Measurements from ENCODE around the gene MSANTD3. TPM values are rescaled to one million over a fixed set of nuclear protein-coding genes. Genes with fewer than 3 reads are reported as not detected.

Gene MSANTD3
- total RNA-seq, 1 donor from 2014 or later = 74.4 TPM

DNA sequence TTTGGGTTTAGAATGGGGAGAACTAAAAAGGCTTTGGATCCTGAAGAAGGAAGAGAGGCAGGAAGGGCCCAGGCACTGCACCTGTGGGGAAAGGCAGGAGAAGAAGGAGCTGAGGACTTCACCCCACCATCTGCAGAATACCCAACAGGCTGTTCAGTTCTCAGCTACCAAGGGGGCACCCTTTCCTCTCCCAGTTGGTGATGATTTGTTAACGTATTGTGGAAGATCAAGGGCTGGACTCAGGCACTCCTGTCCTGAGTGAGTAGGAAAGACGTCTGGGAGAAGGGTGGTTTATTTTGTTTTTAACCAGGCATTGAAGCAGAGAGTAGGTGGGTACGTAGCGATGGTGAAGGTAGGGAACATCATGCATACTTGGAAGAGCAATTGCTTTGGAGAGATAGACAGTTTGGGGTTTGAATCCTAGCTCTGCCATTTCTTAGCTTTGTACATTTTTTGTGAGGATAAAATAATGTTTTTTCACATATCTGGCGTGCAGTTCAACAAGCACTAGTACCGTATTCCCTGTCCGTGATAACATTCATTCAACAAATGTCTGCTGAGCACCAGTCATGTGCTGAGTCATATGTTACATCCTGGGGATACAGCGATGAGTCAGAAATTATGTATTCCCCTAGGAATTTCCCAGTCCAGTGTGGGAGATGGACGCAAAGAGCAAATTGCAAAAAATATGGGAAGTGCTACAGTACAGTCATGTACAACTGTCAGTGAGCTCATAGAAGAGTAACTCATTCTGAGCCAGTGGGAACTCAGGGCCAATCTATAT is 2.1 kb downstream of the MSANTD3 start:
- TF ChIP-seq, protein P1, sequence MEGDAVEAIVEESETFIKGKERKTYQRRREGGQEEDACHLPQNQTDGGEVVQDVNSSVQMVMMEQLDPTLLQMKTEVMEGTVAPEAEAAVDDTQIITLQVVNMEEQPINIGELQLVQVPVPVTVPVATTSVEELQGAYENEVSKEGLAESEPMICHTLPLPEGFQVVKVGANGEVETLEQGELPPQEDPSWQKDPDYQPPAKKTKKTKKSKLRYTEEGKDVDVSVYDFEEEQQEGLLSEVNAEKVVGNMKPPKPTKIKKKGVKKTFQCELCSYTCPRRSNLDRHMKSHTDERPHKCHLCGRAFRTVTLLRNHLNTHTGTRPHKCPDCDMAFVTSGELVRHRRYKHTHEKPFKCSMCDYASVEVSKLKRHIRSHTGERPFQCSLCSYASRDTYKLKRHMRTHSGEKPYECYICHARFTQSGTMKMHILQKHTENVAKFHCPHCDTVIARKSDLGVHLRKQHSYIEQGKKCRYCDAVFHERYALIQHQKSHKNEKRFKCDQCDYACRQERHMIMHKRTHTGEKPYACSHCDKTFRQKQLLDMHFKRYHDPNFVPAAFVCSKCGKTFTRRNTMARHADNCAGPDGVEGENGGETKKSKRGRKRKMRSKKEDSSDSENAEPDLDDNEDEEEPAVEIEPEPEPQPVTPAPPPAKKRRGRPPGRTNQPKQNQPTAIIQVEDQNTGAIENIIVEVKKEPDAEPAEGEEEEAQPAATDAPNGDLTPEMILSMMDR (conservative IDR thresholded peaks at IDR 0.05; ENCODE audit: low read depth, low read length) = peak; percentile 10
- DNase-seq (ENCODE audit: low read depth) = peak; percentile 98
- H3K4me3 ChIP-seq (ENCODE audit: low read depth, low read length) = peak overlapping the region; percentile 84

DNA sequence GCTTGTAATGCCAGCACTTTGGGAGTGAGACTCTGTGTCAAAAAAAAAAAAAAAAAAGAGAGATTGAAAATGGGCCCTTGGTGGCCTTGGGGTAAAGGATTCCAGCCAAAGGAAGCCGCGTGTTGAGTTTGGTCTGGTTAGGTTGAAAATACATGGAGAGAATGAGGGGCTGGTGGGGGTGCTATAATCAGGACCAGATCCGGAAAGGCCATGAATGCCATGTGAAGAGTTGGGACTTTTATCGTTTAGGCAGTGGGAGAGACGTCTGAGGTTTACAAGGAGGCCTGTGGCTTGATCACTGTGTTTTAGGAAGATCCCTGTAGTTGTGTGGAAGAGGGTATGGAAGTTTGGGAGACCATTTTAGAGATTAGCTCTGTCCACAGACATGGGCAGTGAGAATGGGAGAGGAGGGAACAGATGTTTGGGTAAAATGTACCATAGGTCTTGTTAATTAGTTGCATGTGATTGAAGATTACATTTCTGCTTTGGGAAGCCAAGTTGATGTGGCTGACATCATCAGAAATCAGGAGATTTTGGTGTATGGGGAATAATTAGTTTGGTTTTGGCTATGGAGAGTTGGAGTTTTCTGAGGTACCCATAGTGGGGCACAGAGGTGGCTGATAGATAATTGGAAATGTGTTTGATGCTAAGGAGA is 3.5 kb downstream of the MSANTD3 start:
- H3K4me3 ChIP-seq (ENCODE audit: low read depth, low read length) = no peak overlapping the region
- TF ChIP-seq, protein P1 (conservative IDR thresholded peaks at IDR 0.05; ENCODE audit: low read depth, low read length) = no peak
- DNase-seq (ENCODE audit: low read depth) = no peak

- TF ChIP-seq, protein P1 (conservative IDR thresholded peaks at IDR 0.05; ENCODE audit: low read depth, low read length) = no peak
- no peak for DNase-seq (ENCODE audit: low read depth)
- no peak overlapping the region for H3K4me3 ChIP-seq (ENCODE audit: low read depth, low read length)
Observed at GRCh38 chr9:100431886-100432285, 4.9 kb downstream of the MSANTD3 start.

DNA sequence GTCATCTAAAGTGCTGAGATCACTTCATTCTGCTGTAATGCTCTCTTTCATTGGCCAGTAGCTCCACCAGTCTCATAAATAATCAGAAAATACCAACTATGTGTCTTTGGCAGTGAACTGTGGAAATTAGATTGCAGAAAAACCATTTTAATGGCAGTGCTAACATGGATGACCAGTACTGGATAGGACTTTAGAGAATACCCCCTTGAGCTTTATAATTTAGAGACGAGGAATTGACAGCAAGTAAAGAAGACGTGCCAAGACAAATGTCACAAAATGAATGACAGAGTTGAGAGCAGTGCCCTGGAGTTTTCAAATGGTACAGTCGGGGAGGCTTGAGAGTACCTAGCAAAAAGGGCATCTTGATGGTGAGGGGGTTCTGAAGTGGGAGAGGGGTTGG is 5.8 kb downstream of the MSANTD3 start:
- no peak for DNase-seq (ENCODE audit: low read depth)
- TF ChIP-seq, protein P1 (conservative IDR thresholded peaks at IDR 0.05; ENCODE audit: low read depth, low read length) = no peak
- H3K4me3 ChIP-seq (ENCODE audit: low read depth, low read length) = no peak overlapping the region

DNA sequence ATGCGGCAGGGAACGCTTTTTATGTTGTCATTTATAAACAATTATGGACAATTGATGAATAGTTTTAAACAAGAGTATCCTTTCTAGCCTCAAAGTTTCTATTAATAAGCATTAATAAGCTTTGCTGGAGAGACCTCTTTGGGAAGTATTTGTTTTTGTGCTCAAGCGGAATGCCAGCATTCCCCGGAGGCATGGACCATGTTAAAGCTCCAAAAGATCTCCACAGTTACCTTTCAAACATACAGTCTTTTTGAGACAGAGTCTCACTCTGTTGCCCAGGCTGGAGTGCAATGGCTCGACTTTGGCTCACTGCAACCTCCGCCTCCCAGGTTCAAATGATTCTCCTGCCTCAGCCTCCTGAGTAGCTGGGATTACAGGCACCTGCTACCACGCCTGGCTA is 9.6 kb downstream of the MSANTD3 start:
- H3K4me3 ChIP-seq (ENCODE audit: low read depth, low read length) = no peak overlapping the region
- DNase-seq (ENCODE audit: low read depth) = no peak
- TF ChIP-seq, protein P1 (conservative IDR thresholded peaks at IDR 0.05; ENCODE audit: low read depth, low read length) = no peak

DNA sequence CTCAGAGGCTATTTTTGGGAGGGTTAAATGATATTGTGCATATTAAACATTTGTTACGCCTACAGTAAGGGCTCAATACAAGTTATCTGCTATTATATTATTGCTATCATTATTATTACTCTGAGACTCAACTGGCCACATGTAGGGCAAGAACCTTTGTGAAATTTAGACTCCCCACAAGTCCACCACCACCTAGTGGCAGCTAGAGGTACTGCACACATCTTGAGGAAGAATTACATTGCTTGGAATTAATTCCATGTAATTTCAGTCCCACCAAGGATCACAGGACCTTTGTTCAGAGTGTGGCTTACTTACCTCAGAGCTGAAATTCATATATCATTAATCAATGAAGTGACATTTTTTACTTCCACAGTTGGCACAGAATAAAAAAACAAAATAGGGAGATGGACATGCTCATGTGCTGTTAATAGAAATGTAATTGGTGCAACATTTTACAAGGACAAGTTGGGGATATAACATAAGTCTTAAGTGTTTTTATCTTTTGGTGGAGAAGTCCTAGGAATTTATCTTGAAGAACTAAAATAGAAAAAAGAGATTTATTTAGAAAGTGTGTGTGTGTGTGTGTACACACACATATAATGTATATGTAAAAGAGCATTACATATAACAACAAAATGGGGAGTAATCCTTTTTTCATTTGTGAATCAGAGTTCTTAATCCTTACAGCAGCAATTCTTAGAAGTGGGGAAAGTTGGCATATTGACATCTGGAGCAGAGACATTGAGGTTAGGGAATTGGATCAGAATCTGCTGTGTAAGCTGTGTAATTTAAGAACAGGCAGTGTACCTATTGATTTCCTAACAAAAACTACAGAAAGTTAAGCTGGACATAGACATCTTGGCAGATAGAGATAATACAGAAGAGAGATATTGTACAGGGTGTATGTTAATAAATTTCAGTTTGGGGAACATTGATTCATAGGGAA is 11.2 kb downstream of the MSANTD3 start:
- TF ChIP-seq, protein P1 (conservative IDR thresholded peaks at IDR 0.05; ENCODE audit: low read depth, low read length) = peak; percentile 94
- no peak overlapping the region for H3K4me3 ChIP-seq (ENCODE audit: low read depth, low read length)
- DNase-seq (ENCODE audit: low read depth) = no peak

All from epithelial cell of proximal tubule (primary cell).